Measurements from ENCODE around the gene OR10A6.

DNA sequence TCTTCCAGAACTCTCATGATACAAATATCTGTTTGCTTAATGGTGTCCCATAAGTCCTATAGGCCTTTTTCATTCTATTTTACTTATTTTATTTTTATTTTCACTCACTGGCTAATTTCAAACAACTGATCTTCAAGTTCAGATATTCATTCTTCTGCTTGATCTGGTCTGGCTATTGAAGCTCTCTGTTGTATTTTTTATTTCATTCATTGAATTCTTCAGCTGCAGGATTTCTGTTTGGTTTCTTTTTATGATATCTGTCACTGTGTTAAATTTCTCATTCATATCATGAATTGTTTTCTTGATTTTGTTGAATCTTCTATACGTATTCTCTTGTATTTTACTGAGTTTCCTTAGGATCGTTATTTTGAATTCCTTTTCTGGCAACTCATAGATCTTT is 13.1 kb upstream of the OR10A6 start:
- TF ChIP-seq, protein P1, sequence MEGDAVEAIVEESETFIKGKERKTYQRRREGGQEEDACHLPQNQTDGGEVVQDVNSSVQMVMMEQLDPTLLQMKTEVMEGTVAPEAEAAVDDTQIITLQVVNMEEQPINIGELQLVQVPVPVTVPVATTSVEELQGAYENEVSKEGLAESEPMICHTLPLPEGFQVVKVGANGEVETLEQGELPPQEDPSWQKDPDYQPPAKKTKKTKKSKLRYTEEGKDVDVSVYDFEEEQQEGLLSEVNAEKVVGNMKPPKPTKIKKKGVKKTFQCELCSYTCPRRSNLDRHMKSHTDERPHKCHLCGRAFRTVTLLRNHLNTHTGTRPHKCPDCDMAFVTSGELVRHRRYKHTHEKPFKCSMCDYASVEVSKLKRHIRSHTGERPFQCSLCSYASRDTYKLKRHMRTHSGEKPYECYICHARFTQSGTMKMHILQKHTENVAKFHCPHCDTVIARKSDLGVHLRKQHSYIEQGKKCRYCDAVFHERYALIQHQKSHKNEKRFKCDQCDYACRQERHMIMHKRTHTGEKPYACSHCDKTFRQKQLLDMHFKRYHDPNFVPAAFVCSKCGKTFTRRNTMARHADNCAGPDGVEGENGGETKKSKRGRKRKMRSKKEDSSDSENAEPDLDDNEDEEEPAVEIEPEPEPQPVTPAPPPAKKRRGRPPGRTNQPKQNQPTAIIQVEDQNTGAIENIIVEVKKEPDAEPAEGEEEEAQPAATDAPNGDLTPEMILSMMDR (IDR thresholded peaks at IDR 0.05; ENCODE audit: poor library complexity, severe bottlenecking), result no peak
- TF ChIP-seq EZH2 (IDR thresholded peaks at IDR 0.05; ENCODE audit: borderline replicate concordance, insufficient read depth, low read length, poor library complexity, severe bottlenecking) (no peak), MXI1 (conservative IDR thresholded peaks at IDR 0.05; ENCODE audit: poor library complexity, severe bottlenecking) (no peak), POLR2AphosphoS5 (IDR thresholded peaks at IDR 0.05) (no peak), EP300 (conservative IDR thresholded peaks at IDR 0.05; ENCODE audit: poor library complexity, severe bottlenecking) (no peak), TAF1 (IDR thresholded peaks at IDR 0.05; ENCODE audit: low read depth) (no peak), RAD21 (conservative IDR thresholded peaks at IDR 0.05) (no peak), SMC3 (conservative IDR thresholded peaks at IDR 0.05; ENCODE audit: poor library complexity) (no peak)
- TF ChIP-seq, protein P2, sequence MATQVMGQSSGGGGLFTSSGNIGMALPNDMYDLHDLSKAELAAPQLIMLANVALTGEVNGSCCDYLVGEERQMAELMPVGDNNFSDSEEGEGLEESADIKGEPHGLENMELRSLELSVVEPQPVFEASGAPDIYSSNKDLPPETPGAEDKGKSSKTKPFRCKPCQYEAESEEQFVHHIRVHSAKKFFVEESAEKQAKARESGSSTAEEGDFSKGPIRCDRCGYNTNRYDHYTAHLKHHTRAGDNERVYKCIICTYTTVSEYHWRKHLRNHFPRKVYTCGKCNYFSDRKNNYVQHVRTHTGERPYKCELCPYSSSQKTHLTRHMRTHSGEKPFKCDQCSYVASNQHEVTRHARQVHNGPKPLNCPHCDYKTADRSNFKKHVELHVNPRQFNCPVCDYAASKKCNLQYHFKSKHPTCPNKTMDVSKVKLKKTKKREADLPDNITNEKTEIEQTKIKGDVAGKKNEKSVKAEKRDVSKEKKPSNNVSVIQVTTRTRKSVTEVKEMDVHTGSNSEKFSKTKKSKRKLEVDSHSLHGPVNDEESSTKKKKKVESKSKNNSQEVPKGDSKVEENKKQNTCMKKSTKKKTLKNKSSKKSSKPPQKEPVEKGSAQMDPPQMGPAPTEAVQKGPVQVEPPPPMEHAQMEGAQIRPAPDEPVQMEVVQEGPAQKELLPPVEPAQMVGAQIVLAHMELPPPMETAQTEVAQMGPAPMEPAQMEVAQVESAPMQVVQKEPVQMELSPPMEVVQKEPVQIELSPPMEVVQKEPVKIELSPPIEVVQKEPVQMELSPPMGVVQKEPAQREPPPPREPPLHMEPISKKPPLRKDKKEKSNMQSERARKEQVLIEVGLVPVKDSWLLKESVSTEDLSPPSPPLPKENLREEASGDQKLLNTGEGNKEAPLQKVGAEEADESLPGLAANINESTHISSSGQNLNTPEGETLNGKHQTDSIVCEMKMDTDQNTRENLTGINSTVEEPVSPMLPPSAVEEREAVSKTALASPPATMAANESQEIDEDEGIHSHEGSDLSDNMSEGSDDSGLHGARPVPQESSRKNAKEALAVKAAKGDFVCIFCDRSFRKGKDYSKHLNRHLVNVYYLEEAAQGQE (IDR thresholded peaks at IDR 0.05; ENCODE audit: borderline replicate concordance), result no peak

Measured in neural cell (in vitro differentiated cells).